PC-3 (cell line): ENCODE measurements around the gene CAP2. TPM values are rescaled to one million over a fixed set of nuclear protein-coding genes. Genes with fewer than 3 reads are reported as not detected.

Experiments used
- ATAC-seq: fragments of 200-7000 bp; cut with Tn5 transposase; 2 replicates; pipeline ENCODE4 v1.9.1; 2020; ENCODE audit warnings: mild to moderate bottlenecking, moderate library complexity
- BruUV-seq: library from RNA; stranded (reverse); fragments of 400-500 nt; replicated peaks from 2 replicates; lab custom pipeline; 2021; lab: Mats Ljungman, UMichigan
- CTCF ChIA-PET: fragments of 300-600 bp; sonication (Branson Sonifier 250); formaldehyde crosslinking; loops from one replicate; lab custom pipeline; 2022; ENCODE audit warnings: antibody characterized with exemption; lab: Charles Lee
- POLR2A ChIA-PET: fragments of 300-600 bp; sonication (Branson Sonifier 250); formaldehyde crosslinking; loops from one replicate; lab custom pipeline; 2022; ENCODE audit warnings: antibody characterized with exemption; ENCODE audit not compliant: unreplicated experiment; lab: Charles Lee
- DNase-seq: peaks from one replicate; pipeline ENCODE4 v3.0.0-alpha.2; 2015
- H2AFZ ChIP-seq: fragments of 300-600 bp; sonication (generic); 2 replicates; pipeline ENCODE4 v1.6.0; 2016; ENCODE audit warnings: antibody characterized with exemption, low read length
- H3F3A ChIP-seq: fragments of 300-600 bp; sonication (generic); one replicate; pipeline ENCODE4 v1.6.0; 2017; ENCODE audit warnings: antibody characterized with exemption, low read length, control low read depth, mild to moderate bottlenecking; ENCODE audit not compliant: unreplicated experiment
- H3K27ac ChIP-seq: fragments of 300-600 bp; sonication (generic); 2 replicates; pipeline ENCODE4 v1.5.1; 2016; ENCODE audit warnings: mild to moderate bottlenecking, low read length
- H3K27me3 ChIP-seq: fragments of 300-600 bp; sonication (generic); 2 replicates; pipeline ENCODE4 v1.6.1; 2016; ENCODE audit warnings: low read length, mixed read lengths
- H3K36me3 ChIP-seq: fragments of 300-600 bp; sonication (generic); 2 replicates; pipeline ENCODE4 v1.6.1; 2016; ENCODE audit warnings: low read depth, mixed run types, low read length, mixed read lengths
- H3K4me1 ChIP-seq: fragments of 300-600 bp; sonication (generic); 2 replicates; pipeline ENCODE4 v1.5.1; 2016; ENCODE audit warnings: low read length; ENCODE audit not compliant: insufficient read depth
- H3K4me2 ChIP-seq: fragments of 300-600 bp; sonication (generic); 2 replicates; pipeline ENCODE4 v1.6.0; 2016; ENCODE audit warnings: low read length
- H3K4me3 ChIP-seq: fragments of 300-600 bp; sonication (generic); 2 replicates; pipeline ENCODE4 v1.5.1; 2016; ENCODE audit warnings: mild to moderate bottlenecking, low read length, mixed read lengths
- H3K79me2 ChIP-seq: fragments of 300-600 bp; sonication (generic); 2 replicates; pipeline ENCODE4 v1.6.1; 2017; ENCODE audit warnings: low read length, mixed read lengths
- H3K9ac ChIP-seq: fragments of 300-600 bp; sonication (generic); 2 replicates; pipeline ENCODE4 v1.6.0; 2016; ENCODE audit warnings: mild to moderate bottlenecking, low read length
- H3K9me2 ChIP-seq: fragments of 300-600 bp; sonication (generic); replicated peaks from 2 replicates; pipeline ENCODE4 v1.6.1; 2016; ENCODE audit warnings: mixed run types, low read length, mixed read lengths
- H3K9me3 ChIP-seq: fragments of 300-600 bp; sonication (generic); 2 replicates; pipeline ENCODE4 v1.6.1; 2016; ENCODE audit warnings: low read length, mixed read lengths
- H4K20me1 ChIP-seq: fragments of 300-600 bp; sonication (generic); 2 replicates; pipeline ENCODE4 v1.6.1; 2016; ENCODE audit warnings: low read length, mixed read lengths
- EZH2 ChIP-seq: fragments of 300-600 bp; sonication (generic); IDR thresholded peaks from one replicate; pipeline ENCODE4 v1.6.1; 2017; ENCODE audit warnings: antibody characterized with exemption, mild to moderate bottlenecking, low read length; ENCODE audit not compliant: unreplicated experiment
- EZH2phosphoT487 ChIP-seq: fragments of 300-600 bp; sonication (generic); IDR thresholded peaks from 2 replicates; pipeline ENCODE4 v1.6.1; 2018; ENCODE audit warnings: mild to moderate bottlenecking, antibody characterized with exemption, low read length, borderline replicate concordance
- intact Hi-C: fragments of 100-400 bp; cut with micrococcal nuclease; formaldehyde crosslinking; loops from 2 replicates; pipeline ENCODE4 v1.9.0; 2023
- total RNA-seq: library from RNA; depleted of rRNA; stranded (reverse); fragments of >200 nt; gene quantifications from 2 replicates; pipeline ENCODE4 v1.2.3, GENCODE V29; 2014
- TF ChIP-seq, protein P1 (sequence below): fragments of 300-600 bp; sonication (generic); conservative IDR thresholded peaks from 2 replicates; pipeline ENCODE4 v1.5.1; 2017; ENCODE audit warnings: antibody characterized with exemption, low read depth, mild to moderate bottlenecking, low read length

The CAP2 gene
- total RNA-seq, 1 experiment from 2014 or later = 8.2 TPM

DNA sequence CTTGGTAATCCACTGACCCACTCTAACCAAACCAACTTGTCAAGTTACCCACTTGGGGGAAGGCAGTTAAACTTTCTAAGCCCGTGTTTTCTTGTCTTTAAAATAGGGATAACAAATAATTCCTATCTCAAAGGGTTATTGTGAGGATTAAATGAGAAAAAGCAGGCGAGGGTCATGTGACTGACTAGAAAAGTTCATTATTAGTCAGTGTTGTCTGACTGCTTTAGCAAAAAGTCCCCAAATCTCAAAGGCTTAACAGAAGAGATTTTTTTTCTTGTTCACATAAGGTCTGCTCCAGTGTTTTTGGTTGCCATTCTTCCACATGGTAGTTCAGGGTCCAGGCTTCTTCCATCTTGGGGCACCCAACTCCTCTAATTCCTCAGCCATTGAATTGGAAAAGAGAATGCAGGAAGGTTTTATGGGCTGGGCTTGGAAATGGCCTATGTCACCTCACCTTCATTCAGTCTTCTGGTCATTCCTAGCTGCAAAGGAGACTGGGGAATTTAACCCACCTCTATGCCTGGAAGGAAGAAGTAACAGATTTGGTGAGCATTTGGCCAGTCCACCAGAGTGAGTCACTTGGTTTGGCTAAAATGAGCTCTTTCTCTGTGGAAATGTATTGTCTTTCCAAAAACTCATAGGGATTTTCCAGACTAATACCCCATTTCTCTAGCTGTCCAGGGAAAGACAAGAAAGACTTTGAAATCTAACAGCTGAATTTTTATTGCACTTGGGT lies 77.0 kb downstream of the CAP2 start:
- ChIA-PET POLR2A (no interaction called here), CTCF (no interaction called here)
- TF ChIP-seq EZH2 (no peak), EZH2phosphoT487 (no peak)
- TF ChIP-seq, protein P1, sequence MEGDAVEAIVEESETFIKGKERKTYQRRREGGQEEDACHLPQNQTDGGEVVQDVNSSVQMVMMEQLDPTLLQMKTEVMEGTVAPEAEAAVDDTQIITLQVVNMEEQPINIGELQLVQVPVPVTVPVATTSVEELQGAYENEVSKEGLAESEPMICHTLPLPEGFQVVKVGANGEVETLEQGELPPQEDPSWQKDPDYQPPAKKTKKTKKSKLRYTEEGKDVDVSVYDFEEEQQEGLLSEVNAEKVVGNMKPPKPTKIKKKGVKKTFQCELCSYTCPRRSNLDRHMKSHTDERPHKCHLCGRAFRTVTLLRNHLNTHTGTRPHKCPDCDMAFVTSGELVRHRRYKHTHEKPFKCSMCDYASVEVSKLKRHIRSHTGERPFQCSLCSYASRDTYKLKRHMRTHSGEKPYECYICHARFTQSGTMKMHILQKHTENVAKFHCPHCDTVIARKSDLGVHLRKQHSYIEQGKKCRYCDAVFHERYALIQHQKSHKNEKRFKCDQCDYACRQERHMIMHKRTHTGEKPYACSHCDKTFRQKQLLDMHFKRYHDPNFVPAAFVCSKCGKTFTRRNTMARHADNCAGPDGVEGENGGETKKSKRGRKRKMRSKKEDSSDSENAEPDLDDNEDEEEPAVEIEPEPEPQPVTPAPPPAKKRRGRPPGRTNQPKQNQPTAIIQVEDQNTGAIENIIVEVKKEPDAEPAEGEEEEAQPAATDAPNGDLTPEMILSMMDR = no peak
- Histone ChIP-seq H3K27ac (no peak overlapping the region), H3K79me2 (no peaks in the 10 kb centered on the region), H3F3A (no peaks in the 10 kb centered on the region), H3K9ac (no peak overlapping the region), H3K9me2 (no peaks in the 10 kb centered on the region), H3K36me3 (peaks cover 10% of the 10 kb centered on the region), H3K9me3 (no peaks in the 10 kb centered on the region), H3K4me3 (no peak overlapping the region), H3K4me1 (peaks cover 31% of the 10 kb centered on the region), H3K27me3 (no peaks in the 10 kb centered on the region), H3K4me2 (no peak overlapping the region), H2AFZ (no peak overlapping the region), H4K20me1 (no peaks in the 10 kb centered on the region)
- BruUV-seq = no TSS peak
- intact Hi-C loops = no loop called here
- DNase-seq (no peak), ATAC-seq (no peak)

DNA sequence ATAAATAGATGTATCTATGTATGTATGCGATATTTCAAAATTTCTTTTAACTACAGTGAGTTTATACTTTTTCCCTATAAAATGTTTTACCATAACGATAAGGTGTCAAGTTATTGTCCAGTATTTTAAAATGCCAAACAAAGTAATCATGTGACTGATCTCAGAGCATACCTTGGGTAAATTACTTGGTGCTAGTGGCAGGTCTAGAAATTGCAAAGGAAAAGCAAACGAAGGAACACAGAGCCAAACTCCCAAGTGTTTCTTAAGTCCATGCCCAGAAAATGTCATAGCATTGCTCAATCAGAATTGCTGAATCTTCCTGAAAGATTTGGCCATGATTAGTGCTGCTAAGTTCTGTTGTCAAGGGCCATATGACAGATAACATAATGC lies 77.5 kb downstream of the CAP2 start:
- Histone ChIP-seq H3K9me3 (no peaks in the 10 kb centered on the region), H4K20me1 (no peaks in the 10 kb centered on the region), H3K4me2 (no peak overlapping the region), H3K27me3 (no peaks in the 10 kb centered on the region), H3K9ac (no peak overlapping the region), H3K4me1 (peaks cover 31% of the 10 kb centered on the region), H3K36me3 (peaks cover 10% of the 10 kb centered on the region), H3K9me2 (no peaks in the 10 kb centered on the region), H3F3A (no peaks in the 10 kb centered on the region), H3K27ac (no peak overlapping the region), H3K79me2 (no peaks in the 10 kb centered on the region), H3K4me3 (no peak overlapping the region), H2AFZ (no peak overlapping the region)
- TF ChIP-seq EZH2 = no peak
- TF ChIP-seq, protein P1 = no peak
- no peak for TF ChIP-seq EZH2phosphoT487
- POLR2A ChIA-PET = no interaction called here
- intact Hi-C loops = no loop called here
- ATAC-seq (no peak), DNase-seq (peak; percentile 9)
- CTCF ChIA-PET = no interaction called here
- BruUV-seq = no TSS peak

DNA sequence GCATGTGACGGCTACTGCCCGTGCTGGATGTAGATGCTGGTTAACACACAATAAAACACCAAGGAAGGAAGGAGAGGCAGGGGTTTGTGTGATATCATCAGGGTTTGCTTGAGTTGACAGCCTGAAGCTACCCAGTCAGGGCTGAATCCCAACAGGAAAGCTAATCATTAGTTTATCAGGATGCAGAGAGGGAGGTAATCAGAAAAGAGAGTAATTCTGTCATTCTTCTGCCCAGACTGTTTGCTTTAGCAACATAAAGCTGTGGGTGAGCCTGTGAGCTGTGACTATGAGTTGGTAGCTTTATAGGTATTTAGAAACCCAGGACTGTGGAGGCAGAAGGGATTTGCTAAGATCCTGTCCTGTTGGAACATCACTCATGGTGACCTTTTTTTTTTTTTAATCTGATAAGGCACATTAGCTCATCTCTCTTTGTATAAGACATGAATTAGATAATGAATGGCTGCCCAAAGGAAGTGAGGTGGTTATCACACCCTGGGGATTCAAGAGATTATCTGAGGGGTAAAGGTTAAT lies 79.3 kb downstream of the CAP2 start:
- DNase-seq (peak; percentile 53), ATAC-seq (peak; percentile 88)
- H3K79me2 ChIP-seq = no peaks in the 10 kb centered on the region
- H3F3A ChIP-seq = no peaks in the 10 kb centered on the region
- no peaks in the 10 kb centered on the region for H3K27me3 ChIP-seq
- CTCF ChIA-PET = no interaction called here
- POLR2A ChIA-PET = no interaction called here
- peaks cover 17% of the 10 kb centered on the region; the same call in 1 of the 2 replicates for H3K4me1 ChIP-seq
- H4K20me1 ChIP-seq = no peaks in the 10 kb centered on the region
- no TSS peak for BruUV-seq
- H3K4me3 ChIP-seq = no peak overlapping the region
- intact Hi-C loops = no loop called here
- H3K9me2 ChIP-seq = no peaks in the 10 kb centered on the region
- TF ChIP-seq EZH2 (no peak), EZH2phosphoT487 (no peak)
- TF ChIP-seq, protein P1 = no peak
- no peak overlapping the region for H2AFZ ChIP-seq
- peak overlapping the region; percentile 4; the same call in 1 of the 2 replicates for H3K27ac ChIP-seq
- H3K9me3 ChIP-seq = no peaks in the 10 kb centered on the region
- H3K36me3 ChIP-seq = 0 out of 2 replicates have a peak, but pooled peaks cover 6% of the 10 kb centered on the region
- no peak overlapping the region for H3K4me2 ChIP-seq
- H3K9ac ChIP-seq = no peak overlapping the region
